ENCODE results near the gene USP48. TPM values are rescaled to one million over a fixed set of nuclear protein-coding genes. Genes with fewer than 3 reads are reported as not detected.

USP48 gene
- total and polyA plus RNA-seq, 2 of the 13 experiments (the other 11 are each of a cell fraction or from before 2014, with no cell fraction given): 30.4 to 30.7 TPM

GRCh38 chr1:21707086-21707840, 75.7 kb downstream of the USP48 start (continued):
- TF ChIP-seq HINFP (CRISPR knock-in tag; IDR thresholded peaks at IDR 0.05; ENCODE audit: low read depth) (no peak), THYN1 (CRISPR knock-in tag; IDR thresholded peaks at IDR 0.05; ENCODE audit: borderline replicate concordance, low read depth) (no peak)

DNA sequence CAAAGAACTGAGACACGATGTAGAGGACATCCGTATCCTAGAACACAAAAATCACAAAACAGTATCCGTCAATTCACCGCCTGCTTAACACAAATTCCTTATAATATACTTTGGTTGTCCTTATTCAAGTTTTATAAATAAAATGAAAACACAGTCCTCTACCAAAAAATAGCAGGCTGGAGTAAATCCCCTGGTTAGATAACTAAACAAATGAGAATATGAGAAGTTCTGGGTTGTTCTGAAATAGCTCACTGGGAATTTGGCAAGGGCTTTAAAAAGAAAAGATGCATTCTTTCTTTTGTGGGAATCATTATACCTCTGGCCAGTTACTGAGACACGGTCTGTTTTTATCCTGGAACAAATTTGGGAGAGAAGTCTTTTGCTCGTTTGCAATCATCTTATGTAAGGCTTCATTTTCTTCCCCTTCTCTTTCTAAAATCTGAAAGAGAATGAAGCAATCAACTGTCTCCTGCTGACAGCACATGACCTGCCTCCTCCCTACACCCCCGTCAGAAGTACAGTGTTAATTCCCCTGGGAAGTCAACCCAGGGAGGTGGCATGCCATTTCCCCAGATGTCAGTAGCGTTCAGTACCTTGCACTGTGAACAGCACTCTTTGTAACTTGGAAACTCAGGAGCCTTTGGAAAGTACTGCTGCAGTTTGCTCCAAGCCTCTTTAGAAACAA, 76.7 kb downstream of the USP48 start:
- Histone ChIP-seq H4K20me1 (ENCODE audit: insufficient read depth, low read length) (0 out of 2 replicates have a peak, but pooled peaks cover 5% of the 10 kb centered on the region), H3K9ac (ENCODE audit: insufficient read depth, low read depth, low read length) (no peak overlapping the region), H2AFZ (ENCODE audit: low read length) (no peak overlapping the region), H3K27me3 (ENCODE audit: control insufficient read depth in 1 of 2, insufficient read depth in 2 of 2, low read length in 2 of 2) (no peaks in the 10 kb centered on the region), H3K36me3 (replicated peaks in 1 of 2; ENCODE audit: control insufficient read depth in 1 of 2, insufficient read depth in 2 of 2, low read length in 2 of 2) (peaks cover 6 to 40% of the 10 kb centered on the region in 2 experiments), H3K9me3 (ENCODE audit: low read length) (no peaks in the 10 kb centered on the region), H3K4me2 (ENCODE audit: low read depth, low read length) (no peak overlapping the region), H3K79me2 (ENCODE audit: insufficient read depth, low read length) (no peaks in the 10 kb centered on the region), H3K4me3 (replicated peaks in 1 of 3; ENCODE audit: insufficient read depth in 1 of 3, low read depth in 2 of 3, low read length in 3 of 3) (no peak overlapping the region), H3K27ac (ENCODE audit: extremely low read length, insufficient read depth, low read length) (no peak overlapping the region), H3K4me1 (ENCODE audit: insufficient read depth, low read length) (peaks cover 41% of the 10 kb centered on the region)
- peak; percentile 55 for FAIRE-seq
- ATAC-seq: peak; percentile 65
- POLR2A ChIA-PET: no interaction called here
- intact Hi-C loops (cut with micrococcal nuclease; ENCODE audit: unreplicated experiment) (no loop called here), in situ Hi-C loops (cut with HindIII; ENCODE audit: extremely low pct_ligation_motif_present, low pct_unique_long_range_greater_than_20kb) (loop anchor here (10.0 kb wide), 1 partner anchor 259 kb away; no protein-coding TSS in a partner anchor)
- no TSS peak for BruUV-seq (replicated peaks)
- 76% methylated on average over 8 of the region's 8 CpGs for WGBS (ENCODE audit: low lambda C conversion rate)
- CTCF ChIA-PET (ENCODE audit: low intra/inter-chr PET ratio, low total read pairs): interaction anchor here (1.4 kb wide), 1 partner anchor 258 kb away, joined by 3 read pairs; no protein-coding TSS in a partner anchor
- DNase-seq (ENCODE audit: low spot score): peak; percentile 25
- peak; percentile 38; the same call in 1 of the 2 replicates for TF ChIP-seq SAP130 (CRISPR knock-in tag; IDR thresholded peaks at IDR 0.05; ENCODE audit: low read depth)
- TF ChIP-seq YEATS4 (CRISPR knock-in tag; IDR thresholded peaks at IDR 0.05; ENCODE audit: borderline replicate concordance): no peak
- TF ChIP-seq FOSL2 (CRISPR knock-in tag; IDR thresholded peaks at IDR 0.05): no peak
- TF ChIP-seq, protein P1, sequence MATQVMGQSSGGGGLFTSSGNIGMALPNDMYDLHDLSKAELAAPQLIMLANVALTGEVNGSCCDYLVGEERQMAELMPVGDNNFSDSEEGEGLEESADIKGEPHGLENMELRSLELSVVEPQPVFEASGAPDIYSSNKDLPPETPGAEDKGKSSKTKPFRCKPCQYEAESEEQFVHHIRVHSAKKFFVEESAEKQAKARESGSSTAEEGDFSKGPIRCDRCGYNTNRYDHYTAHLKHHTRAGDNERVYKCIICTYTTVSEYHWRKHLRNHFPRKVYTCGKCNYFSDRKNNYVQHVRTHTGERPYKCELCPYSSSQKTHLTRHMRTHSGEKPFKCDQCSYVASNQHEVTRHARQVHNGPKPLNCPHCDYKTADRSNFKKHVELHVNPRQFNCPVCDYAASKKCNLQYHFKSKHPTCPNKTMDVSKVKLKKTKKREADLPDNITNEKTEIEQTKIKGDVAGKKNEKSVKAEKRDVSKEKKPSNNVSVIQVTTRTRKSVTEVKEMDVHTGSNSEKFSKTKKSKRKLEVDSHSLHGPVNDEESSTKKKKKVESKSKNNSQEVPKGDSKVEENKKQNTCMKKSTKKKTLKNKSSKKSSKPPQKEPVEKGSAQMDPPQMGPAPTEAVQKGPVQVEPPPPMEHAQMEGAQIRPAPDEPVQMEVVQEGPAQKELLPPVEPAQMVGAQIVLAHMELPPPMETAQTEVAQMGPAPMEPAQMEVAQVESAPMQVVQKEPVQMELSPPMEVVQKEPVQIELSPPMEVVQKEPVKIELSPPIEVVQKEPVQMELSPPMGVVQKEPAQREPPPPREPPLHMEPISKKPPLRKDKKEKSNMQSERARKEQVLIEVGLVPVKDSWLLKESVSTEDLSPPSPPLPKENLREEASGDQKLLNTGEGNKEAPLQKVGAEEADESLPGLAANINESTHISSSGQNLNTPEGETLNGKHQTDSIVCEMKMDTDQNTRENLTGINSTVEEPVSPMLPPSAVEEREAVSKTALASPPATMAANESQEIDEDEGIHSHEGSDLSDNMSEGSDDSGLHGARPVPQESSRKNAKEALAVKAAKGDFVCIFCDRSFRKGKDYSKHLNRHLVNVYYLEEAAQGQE (IDR thresholded peaks at IDR 0.05; ENCODE audit: borderline replicate concordance in 1 of 2, low read depth in 1 of 2, low read length in 2 of 2): peak; percentile 9 to 87
- no peak for TF ChIP-seq ZNF597 (CRISPR knock-in tag; IDR thresholded peaks at IDR 0.05)
- peak; percentile 88 for TF ChIP-seq MIER2 (CRISPR knock-in tag; IDR thresholded peaks at IDR 0.05)
- TF ChIP-seq ZNF558 (CRISPR knock-in tag; IDR thresholded peaks at IDR 0.05; ENCODE audit: borderline replicate concordance): no peak
- no peak for TF ChIP-seq BCL6 (CRISPR knock-in tag; IDR thresholded peaks at IDR 0.05)
- no peak for TF ChIP-seq FOXP4 (CRISPR knock-in tag; IDR thresholded peaks at IDR 0.05)
